Endodermal cell (in vitro differentiated cells): ENCODE data around the gene ARID5B. TPM values are rescaled to one million over a fixed set of nuclear protein-coding genes. Genes with fewer than 3 reads are reported as not detected.
"Not testable (repeated sequence)": the region's sequence is repeated elsewhere in the genome, so short reads cannot be mapped to it uniquely, and the experiment has no call there.

Experiments
- DNase-seq: peaks from one replicate; pipeline ENCODE4 v3.0.0-alpha.2; 2017
- H3K27ac ChIP-seq: 2 replicates; pipeline ENCODE4 v1.5.1; 2013; ENCODE audit warnings: mild to moderate bottlenecking, low read depth, low read length, moderate library complexity
- H3K27me3 ChIP-seq: 2 replicates; pipeline ENCODE4 v1.6.1; 2013; ENCODE audit warnings: mild to moderate bottlenecking, low read length, moderate library complexity; ENCODE audit not compliant: insufficient read depth, control insufficient read depth, poor library complexity, severe bottlenecking
- H3K36me3 ChIP-seq: 2 replicates; pipeline ENCODE4 v1.7.0; 2013; ENCODE audit warnings: mild to moderate bottlenecking, low read length, moderate library complexity; ENCODE audit not compliant: control insufficient read depth, insufficient read depth
- H3K4me1 ChIP-seq: one replicate; pipeline ENCODE4 v1.7.0; 2013; ENCODE audit warnings: low read length; ENCODE audit not compliant: control insufficient read depth, insufficient read depth
- H3K4me3 ChIP-seq: 2 replicates; pipeline ENCODE4 v1.5.1; 2013; ENCODE audit warnings: mild to moderate bottlenecking, low read length, moderate library complexity
- H3K9ac ChIP-seq: 2 replicates; pipeline ENCODE4 v1.6.1; 2013; ENCODE audit warnings: mild to moderate bottlenecking, low read length, moderate library complexity; ENCODE audit not compliant: poor library complexity, severe bottlenecking; ENCODE audit errors: extremely low read depth
- H3K9me3 ChIP-seq: 2 replicates; pipeline ENCODE4 v1.6.1; 2013; ENCODE audit warnings: mild to moderate bottlenecking, low read length, moderate library complexity; ENCODE audit not compliant: control insufficient read depth
- H3K27ac Mint-ChIP-seq: 2 replicates; pipeline ENCODE4 v1.8.0; 2020; ENCODE audit warnings: mixed read lengths
- H3K27me3 Mint-ChIP-seq: 2 replicates; pipeline ENCODE4 v1.8.0; 2021; ENCODE audit warnings: mild to moderate bottlenecking, mixed read lengths; ENCODE audit not compliant: insufficient read depth
- H3K36me3 Mint-ChIP-seq: 2 replicates; pipeline ENCODE4 v1.8.0; 2020; ENCODE audit warnings: low read depth, mixed read lengths
- H3K4me1 Mint-ChIP-seq: 2 replicates; pipeline ENCODE4 v1.8.0; 2020; ENCODE audit warnings: mixed read lengths
- H3K4me3 Mint-ChIP-seq: 2 replicates; pipeline ENCODE4 v1.8.0; 2020; ENCODE audit warnings: mild to moderate bottlenecking, moderate library complexity, mixed read lengths
- H3K9me3 Mint-ChIP-seq: 2 replicates; pipeline ENCODE4 v1.8.0; 2020; ENCODE audit warnings: mild to moderate bottlenecking, mixed read lengths
- WGBS, 2 experiments: methylation state at CpG; one replicate each; pipeline versions ENCODE4 v1.1.5 to v1.1.7; 2013; ENCODE audit warnings: missing lambda C conversion rate in 2 of 2, mixed read lengths in 1 of 2; ENCODE audit not compliant: insufficient coverage in 1 of 2, insufficient read length in 1 of 2; 5-methylcytosine and 5-hydroxymethylcytosine counted together
- total RNA-seq, 2 donors: library from RNA; stranded (reverse); fragmentation: NEBNext Ultra II Directional in 1 of 2; extraction: Animal tissue kit (Norgen Biotek cat#: 25700) in 1 of 2; gene quantifications; 2 replicates in 1 of 2; 3 replicates in 1 of 2; pipeline ENCODE4 v1.2.1, GENCODE V29; 2021
- TF ChIP-seq, protein P1 (sequence below): fragments of 200-600 bp; sonication (generic); conservative IDR thresholded peaks from 2 replicates; pipeline ENCODE4 v1.5.0; 2021; ENCODE audit warnings: antibody characterized with exemption, mild to moderate bottlenecking

The ARID5B gene
- total RNA-seq, 2 donors from 2014 or later = 1.2 to 1.8 TPM

DNA sequence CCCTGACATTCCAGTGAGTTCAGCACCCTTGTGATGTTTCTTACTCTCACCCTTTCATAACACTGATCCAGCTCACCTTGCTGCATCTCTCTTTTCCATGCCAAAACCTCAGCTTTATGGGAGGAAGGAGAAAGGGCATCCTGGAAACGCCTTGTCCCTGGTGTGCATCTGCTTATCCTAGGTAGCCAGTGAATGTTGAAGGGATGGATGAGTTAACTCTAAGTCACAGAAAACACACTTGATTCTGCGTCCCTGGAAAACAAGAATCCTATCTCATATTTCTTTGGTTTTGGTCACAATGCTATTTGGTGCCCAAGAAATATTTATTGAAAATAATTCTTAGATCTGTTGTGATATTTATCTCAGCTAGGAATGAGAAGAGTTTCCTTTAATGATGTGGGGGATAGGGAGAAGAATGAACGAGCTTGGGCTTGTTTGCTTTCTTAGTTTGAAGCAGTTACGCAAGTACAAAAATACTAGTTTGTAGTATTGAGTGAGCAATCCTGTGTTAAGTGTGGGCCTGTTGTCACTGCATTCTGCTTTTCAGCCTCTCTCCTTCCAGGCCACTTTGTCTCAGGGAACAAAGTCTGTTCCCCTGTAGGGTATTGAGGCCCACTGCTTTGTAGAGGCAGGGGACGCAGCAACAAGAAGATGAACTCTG lies 126.5 kb downstream of the ARID5B start:
- Mint-ChIP-seq H3K27me3 (no peaks in the 10 kb centered on the region), H3K4me1 (peaks cover 23% of the 10 kb centered on the region), H3K9me3 (no peaks in the 10 kb centered on the region), H3K36me3 (no peaks in the 10 kb centered on the region), H3K4me3 (no peak overlapping the region), H3K27ac (no peak overlapping the region)
- TF ChIP-seq, protein P1, sequence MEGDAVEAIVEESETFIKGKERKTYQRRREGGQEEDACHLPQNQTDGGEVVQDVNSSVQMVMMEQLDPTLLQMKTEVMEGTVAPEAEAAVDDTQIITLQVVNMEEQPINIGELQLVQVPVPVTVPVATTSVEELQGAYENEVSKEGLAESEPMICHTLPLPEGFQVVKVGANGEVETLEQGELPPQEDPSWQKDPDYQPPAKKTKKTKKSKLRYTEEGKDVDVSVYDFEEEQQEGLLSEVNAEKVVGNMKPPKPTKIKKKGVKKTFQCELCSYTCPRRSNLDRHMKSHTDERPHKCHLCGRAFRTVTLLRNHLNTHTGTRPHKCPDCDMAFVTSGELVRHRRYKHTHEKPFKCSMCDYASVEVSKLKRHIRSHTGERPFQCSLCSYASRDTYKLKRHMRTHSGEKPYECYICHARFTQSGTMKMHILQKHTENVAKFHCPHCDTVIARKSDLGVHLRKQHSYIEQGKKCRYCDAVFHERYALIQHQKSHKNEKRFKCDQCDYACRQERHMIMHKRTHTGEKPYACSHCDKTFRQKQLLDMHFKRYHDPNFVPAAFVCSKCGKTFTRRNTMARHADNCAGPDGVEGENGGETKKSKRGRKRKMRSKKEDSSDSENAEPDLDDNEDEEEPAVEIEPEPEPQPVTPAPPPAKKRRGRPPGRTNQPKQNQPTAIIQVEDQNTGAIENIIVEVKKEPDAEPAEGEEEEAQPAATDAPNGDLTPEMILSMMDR = no peak
- Histone ChIP-seq H3K9ac (no peak overlapping the region), H3K27ac (no peak overlapping the region), H3K4me3 (no peak overlapping the region), H3K9me3 (no peaks in the 10 kb centered on the region), H3K4me1 (peaks cover 20% of the 10 kb centered on the region), H3K36me3 (no peaks in the 10 kb centered on the region), H3K27me3 (no peaks in the 10 kb centered on the region)
- no peak for DNase-seq
- 91 to 94% methylated on average over 3 to 5 of the region's 5 CpGs for WGBS, 2 experiments

DNA sequence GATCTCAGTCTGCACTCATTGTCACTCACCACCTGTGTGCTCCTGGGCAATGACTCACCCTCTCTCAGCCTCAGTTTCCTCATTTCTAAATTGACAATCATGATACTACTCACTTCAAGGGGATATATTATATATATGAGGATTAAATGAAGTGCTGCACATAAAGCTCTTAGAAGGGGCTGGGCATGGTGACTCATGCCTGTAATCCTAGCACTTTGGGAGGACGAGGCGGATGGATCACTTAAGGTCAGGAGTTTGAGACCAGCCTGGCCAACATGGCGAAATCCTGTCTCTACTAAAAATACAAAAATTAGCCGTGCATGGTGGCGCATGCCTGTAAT lies 127.0 kb downstream of the ARID5B start:
- not testable (repeated sequence) for H3K27ac Mint-ChIP-seq, H3K27me3 Mint-ChIP-seq, H3K36me3 ChIP-seq, H3K36me3 Mint-ChIP-seq, H3K27me3 ChIP-seq, H3K9me3 Mint-ChIP-seq, H3K4me3 Mint-ChIP-seq, H3K4me3 ChIP-seq, H3K9ac ChIP-seq, H3K27ac ChIP-seq, DNase-seq, H3K9me3 ChIP-seq
- 94 to 95% methylated on average over 3 to 5 of the region's 5 CpGs for WGBS, 2 experiments
- peaks cover 15% of the 10 kb centered on the region for H3K4me1 ChIP-seq
- peaks cover 20% of the 10 kb centered on the region for H3K4me1 Mint-ChIP-seq

DNA sequence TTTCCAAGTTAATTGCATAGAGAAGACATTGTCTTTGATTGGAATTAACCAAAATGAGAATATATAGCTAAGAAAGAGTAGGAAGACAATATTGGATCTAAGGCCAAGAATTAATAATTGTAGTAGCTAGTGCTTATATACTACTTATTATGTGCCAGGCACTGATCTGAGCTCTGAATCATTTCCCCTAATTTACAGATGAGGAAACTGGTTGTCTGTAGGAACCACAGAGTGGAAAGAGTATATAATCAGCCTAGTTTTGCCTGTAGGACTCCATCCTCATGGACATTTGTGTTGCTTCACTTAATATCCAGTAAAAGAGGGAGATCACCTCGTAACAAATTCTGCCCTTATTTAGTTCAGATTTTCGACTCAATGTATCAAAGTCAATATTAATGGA lies 127.9 kb downstream of the ARID5B start:
- Mint-ChIP-seq H3K9me3 (no peaks in the 10 kb centered on the region), H3K36me3 (no peaks in the 10 kb centered on the region), H3K4me1 (peaks cover 14% of the 10 kb centered on the region), H3K27me3 (no peaks in the 10 kb centered on the region), H3K27ac (no peak overlapping the region), H3K4me3 (no peak overlapping the region)
- Histone ChIP-seq H3K9ac (no peak overlapping the region), H3K27me3 (no peaks in the 10 kb centered on the region), H3K4me1 (peaks cover 7% of the 10 kb centered on the region), H3K4me3 (no peak overlapping the region), H3K36me3 (no peaks in the 10 kb centered on the region), H3K27ac (no peak overlapping the region), H3K9me3 (no peaks in the 10 kb centered on the region)
- 92 to 94% methylated on average over 2 of the region's 2 CpGs for WGBS, 2 experiments
- DNase-seq = no peak
- TF ChIP-seq, protein P1 = no peak

DNA sequence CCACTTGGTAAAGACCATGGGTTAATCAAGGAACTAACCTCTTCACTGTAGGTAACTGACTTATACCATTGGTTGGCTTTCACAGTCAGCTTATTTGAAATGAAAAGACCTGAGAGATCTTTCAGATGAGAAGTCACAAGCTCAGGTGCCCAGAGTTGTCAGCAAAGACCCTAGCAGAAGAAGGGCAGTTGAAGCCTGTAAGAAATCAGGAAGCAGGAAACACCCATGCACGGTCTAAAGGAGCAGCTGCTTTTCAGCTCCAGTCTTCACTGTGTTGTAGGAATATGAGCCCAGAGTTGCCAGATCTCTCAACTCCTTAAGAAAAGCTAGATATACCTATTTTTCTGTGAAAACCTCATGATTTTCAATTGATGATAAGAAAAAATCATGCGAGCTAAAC lies 130.0 kb downstream of the ARID5B start:
- no peaks in the 10 kb centered on the region for H3K9me3 ChIP-seq
- DNase-seq = no peak
- no peaks in the 10 kb centered on the region for H3K27me3 ChIP-seq
- Mint-ChIP-seq H3K4me3 (no peak overlapping the region), H3K36me3 (no peaks in the 10 kb centered on the region), H3K4me1 (peaks cover 9% of the 10 kb centered on the region), H3K27ac (no peak overlapping the region), H3K27me3 (no peaks in the 10 kb centered on the region), H3K9me3 (no peaks in the 10 kb centered on the region)
- H3K36me3 ChIP-seq = no peaks in the 10 kb centered on the region
- no peak overlapping the region for H3K4me3 ChIP-seq
- no peak overlapping the region for H3K9ac ChIP-seq
- H3K27ac ChIP-seq = no peak overlapping the region
- 85 to 92% methylated on average over 2 of the region's 2 CpGs for WGBS, 2 experiments
- peaks cover 3% of the 10 kb centered on the region for H3K4me1 ChIP-seq
- TF ChIP-seq, protein P1 = no peak
